Skeletal muscle tissue (tissue), 4 donors: Measurements from ENCODE around the gene POU6F2. TPM values are rescaled to one million over a fixed set of nuclear protein-coding genes. Genes with fewer than 3 reads are reported as not detected.

Experiments used
- H3K27ac ChIP-seq: one replicate; pipeline ENCODE4 v1.7.0; 2013; ENCODE audit warnings: mild to moderate bottlenecking, low read depth, low read length, inconsistent platforms
- H3K27me3 ChIP-seq, 3 donors: one replicate each; pipeline ENCODE4 v1.7.0; 2013; ENCODE audit warnings: low read length in 3 of 3; ENCODE audit not compliant: control insufficient read depth in 3 of 3, insufficient read depth in 3 of 3
- H3K36me3 ChIP-seq, 3 donors: one replicate each; pipeline ENCODE4 v1.7.0; 2013; ENCODE audit warnings: low read length in 3 of 3; ENCODE audit not compliant: control insufficient read depth in 3 of 3, insufficient read depth in 3 of 3
- H3K4me1 ChIP-seq, 3 donors: one replicate each; pipeline ENCODE4 v1.7.0; 2013; ENCODE audit warnings: low read length in 3 of 3, mild to moderate bottlenecking in 3 of 3; ENCODE audit not compliant: control insufficient read depth in 3 of 3, insufficient read depth in 3 of 3
- H3K4me3 ChIP-seq, 3 donors: one replicate each; pipeline ENCODE4 v1.7.0; 2013; ENCODE audit warnings: low read length in 3 of 3
- H3K9ac ChIP-seq, 3 donors: one replicate each; pipeline ENCODE4 v1.7.0; 2013; ENCODE audit warnings: low read length in 3 of 3, mild to moderate bottlenecking in 3 of 3, moderate library complexity in 2 of 3, low read depth in 1 of 3
- H3K9me3 ChIP-seq, 3 donors: one replicate each; pipeline ENCODE4 v1.7.0; 2013; ENCODE audit warnings: low read length in 3 of 3; ENCODE audit not compliant: control insufficient read depth in 3 of 3
- total RNA-seq: library from RNA; depleted of rRNA; stranded (reverse); fragments of >200 nt; gene quantifications from one replicate; pipeline ENCODE4 v1.2.3, GENCODE V29; 2014
- donor health status: Osteomylitis.

The POU6F2 gene
- total RNA-seq, 1 donor from 2014 or later, result not detected

GRCh38 chr7:39153647-39154046 is 175.9 kb downstream of the POU6F2 start:
- no peaks in the 10 kb centered on the region for H3K4me1 ChIP-seq
- no peak overlapping the region for H3K9ac ChIP-seq
- no peak overlapping the region for H3K27ac ChIP-seq
- no peak overlapping the region for H3K4me3 ChIP-seq
- H3K9me3 ChIP-seq, result no peaks in the 10 kb centered on the region
- H3K27me3 ChIP-seq, result no peaks in the 10 kb centered on the region
- no peaks in the 10 kb centered on the region for H3K36me3 ChIP-seq

DNA sequence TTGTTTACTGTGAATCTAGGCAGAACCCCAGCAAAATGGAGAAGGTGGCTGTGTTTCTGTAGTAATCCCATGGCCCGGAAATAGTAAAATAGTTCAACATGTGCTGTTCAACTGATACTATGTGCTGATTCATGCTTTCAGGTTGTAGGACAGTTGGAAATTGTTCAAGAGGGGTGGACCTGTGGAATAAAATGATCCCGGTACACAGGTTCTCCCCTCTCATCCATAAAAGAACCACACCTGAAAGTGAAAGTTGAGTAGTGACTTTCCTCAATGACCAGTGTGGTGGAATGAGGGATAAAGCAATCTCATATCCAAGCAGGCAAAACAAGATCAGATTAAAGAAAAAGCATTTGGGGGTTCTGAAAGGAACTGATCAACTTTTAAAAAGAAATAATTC is 177.1 kb downstream of the POU6F2 start:
- Histone ChIP-seq H3K27me3 (no peaks in the 10 kb centered on the region), H3K27ac (no peak overlapping the region), H3K36me3 (no peaks in the 10 kb centered on the region), H3K4me3 (no peak overlapping the region), H3K4me1 (no peaks in the 10 kb centered on the region), H3K9ac (no peak overlapping the region), H3K9me3 (no peaks in the 10 kb centered on the region)

- Histone ChIP-seq H3K27me3 (no peaks in the 10 kb centered on the region), H3K9ac (no peak overlapping the region), H3K36me3 (no peaks in the 10 kb centered on the region), H3K4me3 (no peak overlapping the region), H3K27ac (no peak overlapping the region), H3K9me3 (no peaks in the 10 kb centered on the region), H3K4me1 (no peaks in the 10 kb centered on the region)
Measured at GRCh38 chr7:39158367-39158766, 180.7 kb downstream of the POU6F2 start.

GRCh38 chr7:39161903-39162302 is 184.2 kb downstream of the POU6F2 start:
- Histone ChIP-seq H3K4me1 (no peaks in the 10 kb centered on the region), H3K27ac (no peak overlapping the region), H3K36me3 (no peaks in the 10 kb centered on the region), H3K9me3 (no peaks in the 10 kb centered on the region), H3K9ac (no peak overlapping the region), H3K27me3 (no peaks in the 10 kb centered on the region), H3K4me3 (no peak overlapping the region)

DNA sequence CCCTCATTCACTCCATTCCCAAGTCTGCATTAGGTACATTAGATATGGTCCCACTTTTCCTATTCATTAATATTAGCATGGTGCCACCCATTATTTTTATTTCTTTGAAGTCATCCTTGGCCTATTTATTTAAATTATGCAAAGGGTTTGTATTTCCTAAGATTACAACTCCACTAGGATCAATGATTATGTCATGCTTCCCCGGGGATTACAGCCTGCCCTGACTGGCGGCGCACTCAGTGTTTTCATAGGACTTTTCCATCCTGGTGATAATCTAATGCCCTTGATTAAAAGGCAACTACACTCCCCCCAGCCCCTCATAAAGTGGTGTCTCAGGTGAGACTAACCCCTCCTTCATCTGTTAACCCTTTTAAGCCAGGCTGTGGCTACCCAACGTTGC is 187.2 kb downstream of the POU6F2 start:
- no peak overlapping the region for H3K9ac ChIP-seq
- H3K9me3 ChIP-seq, result no peaks in the 10 kb centered on the region
- no peak overlapping the region for H3K27ac ChIP-seq
- H3K4me1 ChIP-seq, result no peaks in the 10 kb centered on the region
- no peaks in the 10 kb centered on the region for H3K36me3 ChIP-seq
- H3K4me3 ChIP-seq, result no peak overlapping the region
- H3K27me3 ChIP-seq, result no peaks in the 10 kb centered on the region

GRCh38 chr7:39168403-39169098 is 190.8 kb downstream of the POU6F2 start:
- H3K27me3 ChIP-seq, result no peaks in the 10 kb centered on the region
- no peaks in the 10 kb centered on the region for H3K9me3 ChIP-seq
- H3K4me3 ChIP-seq, result no peak overlapping the region
- H3K4me1 ChIP-seq, result no peaks in the 10 kb centered on the region
- no peak overlapping the region for H3K27ac ChIP-seq
- no peaks in the 10 kb centered on the region for H3K36me3 ChIP-seq
- H3K9ac ChIP-seq, result no peak overlapping the region

GRCh38 chr7:39172137-39172536 is 194.4 kb downstream of the POU6F2 start:
- Histone ChIP-seq H3K9me3 (no peaks in the 10 kb centered on the region), H3K9ac (no peak overlapping the region), H3K4me1 (no peaks in the 10 kb centered on the region), H3K36me3 (no peaks in the 10 kb centered on the region), H3K27me3 (no peaks in the 10 kb centered on the region), H3K4me3 (no peak overlapping the region), H3K27ac (no peak overlapping the region)

- H3K4me1 ChIP-seq, result no peaks in the 10 kb centered on the region
Measured at GRCh38 chr7:39181398-39181797, 203.7 kb downstream of the POU6F2 start.

GRCh38 chr7:39183796-39184195 is 206.1 kb downstream of the POU6F2 start:
- Histone ChIP-seq H3K4me1 (no peaks in the 10 kb centered on the region), H3K4me3 (no peak overlapping the region), H3K27me3 (no peaks in the 10 kb centered on the region), H3K9me3 (no peaks in the 10 kb centered on the region), H3K27ac (no peak overlapping the region), H3K9ac (no peak overlapping the region), H3K36me3 (no peaks in the 10 kb centered on the region)

More at GRCh38 chr7:39181398-39181797, 203.7 kb downstream of the POU6F2 start:
- no peak overlapping the region for H3K9ac ChIP-seq
- H3K27me3 ChIP-seq, result no peaks in the 10 kb centered on the region
- no peak overlapping the region for H3K4me3 ChIP-seq
- no peaks in the 10 kb centered on the region for H3K36me3 ChIP-seq
- H3K27ac ChIP-seq, result no peak overlapping the region
- H3K9me3 ChIP-seq, result no peaks in the 10 kb centered on the region

- H3K9ac ChIP-seq, result no peak overlapping the region
- no peaks in the 10 kb centered on the region for H3K9me3 ChIP-seq
- no peaks in the 10 kb centered on the region for H3K36me3 ChIP-seq
- H3K27me3 ChIP-seq, result no peaks in the 10 kb centered on the region
- H3K4me3 ChIP-seq, result no peak overlapping the region
- H3K4me1 ChIP-seq, result no peaks in the 10 kb centered on the region
- no peak overlapping the region for H3K27ac ChIP-seq
Measured at GRCh38 chr7:39184391-39184790, 206.7 kb downstream of the POU6F2 start.
